HG02938 (cell line): ENCODE data around the gene SEH1L.

Experiments
- ATAC-seq: cut with Tn5 transposase; IDR thresholded peaks from one replicate; pipeline ENCODE4 v1.9.1; 2021; ENCODE audit warnings: mild to moderate bottlenecking, moderate library complexity; ENCODE audit not compliant: unreplicated experiment

SEH1L gene

DNA sequence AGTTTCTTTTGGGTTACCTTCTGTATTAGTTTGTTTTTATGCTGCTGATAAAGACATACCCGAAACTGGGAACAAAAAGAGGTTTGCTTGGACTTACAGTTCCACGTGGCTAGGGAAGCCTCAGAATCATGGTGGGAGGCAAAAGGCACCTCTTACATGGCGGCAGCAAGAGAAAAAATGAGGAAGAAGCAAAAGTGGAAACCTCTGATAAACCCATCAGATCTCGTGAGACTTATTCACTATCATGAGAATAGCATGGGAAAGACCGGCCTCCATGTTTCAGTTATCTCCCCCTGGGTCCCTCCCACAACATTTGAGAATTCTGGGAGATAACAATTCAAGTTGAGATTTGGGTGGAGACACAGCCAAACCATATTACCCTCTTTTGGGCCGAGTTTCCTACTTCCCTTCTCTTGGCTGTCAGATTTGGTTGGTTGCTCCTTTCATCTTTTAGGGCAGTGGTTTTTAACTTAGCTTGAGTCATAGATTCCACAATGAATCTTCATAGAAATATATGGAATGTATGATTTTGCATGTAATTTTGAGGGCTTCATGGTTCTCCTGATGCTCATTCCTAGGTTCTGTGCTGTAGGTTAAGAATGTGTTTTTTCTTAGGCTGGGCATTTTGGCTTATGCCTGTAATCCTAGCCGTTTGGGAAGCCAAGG, 87.6 kb downstream of the SEH1L start:
- ATAC-seq: no peak

DNA sequence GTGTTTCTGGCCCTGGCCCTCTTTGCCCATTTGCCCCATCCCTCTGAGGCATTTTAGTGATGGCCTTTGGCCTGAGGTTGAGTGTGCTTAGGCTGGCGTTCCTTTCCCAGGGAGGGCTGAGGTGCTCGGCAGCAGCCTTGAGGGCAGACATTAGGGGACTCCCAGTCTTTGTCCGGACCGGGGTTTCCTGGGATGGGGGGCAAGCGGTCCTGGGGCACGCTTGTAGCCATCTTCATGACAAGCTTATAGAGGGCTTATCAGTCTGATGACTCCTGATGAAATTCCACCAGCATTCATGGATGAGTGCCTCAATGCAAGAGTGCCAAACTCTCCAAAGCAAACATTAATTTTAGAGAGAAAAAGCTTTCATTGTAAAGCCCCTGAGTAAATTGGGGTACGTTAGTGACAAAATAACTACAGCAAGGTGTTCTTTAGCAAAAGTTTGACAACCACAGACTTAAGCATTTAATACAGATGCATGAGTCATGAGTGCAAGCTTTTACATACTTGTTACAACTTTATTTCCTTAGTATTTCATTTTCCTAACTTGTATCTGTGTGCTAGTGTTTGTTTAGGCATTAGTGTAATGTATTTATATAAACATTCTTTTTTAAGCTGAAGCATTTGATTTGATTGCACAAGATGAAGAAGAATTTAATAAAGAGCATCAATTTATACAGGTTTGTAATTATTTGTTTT, 89.0 kb downstream of the SEH1L start:
- ATAC-seq: no peak
